Endothelial cell (in vitro differentiated cells): ENCODE results near the gene ARTN. TPM values are rescaled to one million over a fixed set of nuclear protein-coding genes. Genes with fewer than 3 reads are reported as not detected.

Source experiments
- DNase-seq: peaks from one replicate; pipeline ENCODE4 v3.0.0; 2021; ENCODE audit warnings: low spot score
- H3K27ac Mint-ChIP-seq: one replicate; pipeline ENCODE4 v1.8.0; 2021; ENCODE audit warnings: mixed read lengths, inconsistent platforms; ENCODE audit not compliant: unreplicated experiment
- H3K27me3 Mint-ChIP-seq: one replicate; pipeline ENCODE4 v1.8.0; 2021; ENCODE audit warnings: mild to moderate bottlenecking, moderate library complexity, mixed read lengths, inconsistent platforms; ENCODE audit not compliant: unreplicated experiment
- H3K36me3 Mint-ChIP-seq: one replicate; pipeline ENCODE4 v1.8.0; 2021; ENCODE audit warnings: mild to moderate bottlenecking, low read depth, mixed read lengths, inconsistent platforms; ENCODE audit not compliant: unreplicated experiment
- H3K4me1 Mint-ChIP-seq: one replicate; pipeline ENCODE4 v1.8.0; 2021; ENCODE audit warnings: mild to moderate bottlenecking, mixed read lengths, inconsistent platforms; ENCODE audit not compliant: unreplicated experiment
- H3K4me3 Mint-ChIP-seq: one replicate; pipeline ENCODE4 v1.8.0; 2021; ENCODE audit warnings: mild to moderate bottlenecking, mixed read lengths, inconsistent platforms; ENCODE audit not compliant: unreplicated experiment
- H3K9me3 Mint-ChIP-seq: one replicate; pipeline ENCODE4 v1.8.0; 2021; ENCODE audit warnings: mixed read lengths, inconsistent platforms; ENCODE audit not compliant: unreplicated experiment
- total RNA-seq: library from RNA; stranded (reverse); fragmentation: NEBNext Ultra II Directional; extraction: Animal tissue kit (Norgen Biotek cat#: 25700); gene quantifications from one replicate; pipeline ENCODE4 v1.2.1, GENCODE V29; 2021; ENCODE audit not compliant: unreplicated experiment
- TF ChIP-seq, protein P1 (sequence below): fragments of 200-600 bp; sonication (generic); IDR thresholded peaks from one replicate; pipeline ENCODE4 v1.5.0; 2021; ENCODE audit warnings: antibody characterized with exemption; ENCODE audit not compliant: unreplicated experiment

Gene ARTN
- total RNA-seq, 1 donor from 2014 or later = 0.67 TPM

GRCh38 chr1:43957407-43958040, 23.9 kb downstream of the ARTN start:
- H3K36me3 Mint-ChIP-seq = peaks cover 32% of the 10 kb centered on the region
- peaks cover 2% of the 10 kb centered on the region for H3K27me3 Mint-ChIP-seq
- H3K4me1 Mint-ChIP-seq = peaks cover 3% of the 10 kb centered on the region
- H3K9me3 Mint-ChIP-seq = no peaks in the 10 kb centered on the region
- no peak overlapping the region for H3K27ac Mint-ChIP-seq
- H3K4me3 Mint-ChIP-seq = peak overlapping the region; percentile 21
- DNase-seq = no peak
- TF ChIP-seq, protein P1, sequence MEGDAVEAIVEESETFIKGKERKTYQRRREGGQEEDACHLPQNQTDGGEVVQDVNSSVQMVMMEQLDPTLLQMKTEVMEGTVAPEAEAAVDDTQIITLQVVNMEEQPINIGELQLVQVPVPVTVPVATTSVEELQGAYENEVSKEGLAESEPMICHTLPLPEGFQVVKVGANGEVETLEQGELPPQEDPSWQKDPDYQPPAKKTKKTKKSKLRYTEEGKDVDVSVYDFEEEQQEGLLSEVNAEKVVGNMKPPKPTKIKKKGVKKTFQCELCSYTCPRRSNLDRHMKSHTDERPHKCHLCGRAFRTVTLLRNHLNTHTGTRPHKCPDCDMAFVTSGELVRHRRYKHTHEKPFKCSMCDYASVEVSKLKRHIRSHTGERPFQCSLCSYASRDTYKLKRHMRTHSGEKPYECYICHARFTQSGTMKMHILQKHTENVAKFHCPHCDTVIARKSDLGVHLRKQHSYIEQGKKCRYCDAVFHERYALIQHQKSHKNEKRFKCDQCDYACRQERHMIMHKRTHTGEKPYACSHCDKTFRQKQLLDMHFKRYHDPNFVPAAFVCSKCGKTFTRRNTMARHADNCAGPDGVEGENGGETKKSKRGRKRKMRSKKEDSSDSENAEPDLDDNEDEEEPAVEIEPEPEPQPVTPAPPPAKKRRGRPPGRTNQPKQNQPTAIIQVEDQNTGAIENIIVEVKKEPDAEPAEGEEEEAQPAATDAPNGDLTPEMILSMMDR = no peak

DNA sequence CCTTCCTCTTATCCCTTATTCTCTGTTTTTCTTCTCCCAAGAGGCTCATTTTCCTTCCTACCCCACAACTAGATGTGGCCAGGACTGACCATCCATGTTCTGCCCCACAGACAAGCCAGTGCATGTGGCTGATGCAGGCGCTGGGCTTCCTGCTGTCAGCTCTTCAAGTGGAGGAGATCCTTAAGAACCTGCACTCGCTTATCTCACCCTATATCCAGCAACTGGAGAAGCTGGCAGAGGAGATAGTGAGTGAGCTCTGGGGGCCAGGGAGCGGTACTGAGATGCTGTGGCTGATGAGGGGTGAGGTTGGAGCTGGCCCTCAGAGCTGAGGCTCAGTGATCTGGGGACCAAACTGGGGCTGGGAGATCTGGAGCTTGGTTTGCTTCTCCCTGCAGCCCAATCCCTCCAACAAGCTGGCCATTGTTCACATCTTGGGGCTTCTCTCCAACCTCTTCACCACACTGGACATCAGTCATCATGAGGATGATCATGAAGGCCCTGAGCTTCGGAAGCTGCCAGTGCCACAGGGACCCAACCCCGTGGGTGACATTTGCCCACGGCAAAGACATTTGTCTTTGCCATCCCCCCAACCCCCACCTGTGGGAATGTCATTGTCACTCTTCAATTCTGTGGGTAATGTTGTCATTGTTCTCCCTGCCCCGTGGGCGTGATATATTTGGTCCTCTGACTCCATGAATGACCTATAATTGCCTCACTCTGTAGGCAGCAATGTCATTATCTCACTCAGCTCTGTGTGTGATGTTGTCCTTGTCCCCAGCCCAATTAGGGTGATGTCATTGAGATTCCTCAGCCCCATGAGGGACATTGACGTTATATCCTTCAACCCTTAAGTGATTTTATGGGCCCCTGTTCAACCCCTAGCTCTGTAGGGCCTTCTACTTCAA, 25.0 kb downstream of the ARTN start:
- Mint-ChIP-seq H3K27me3 (peaks cover 2% of the 10 kb centered on the region), H3K9me3 (no peaks in the 10 kb centered on the region), H3K36me3 (peaks cover 36% of the 10 kb centered on the region), H3K27ac (no peak overlapping the region), H3K4me3 (peak overlapping the region; percentile 57), H3K4me1 (peaks cover under 1% of the 10 kb centered on the region)
- TF ChIP-seq, protein P1 = no peak
- DNase-seq = no peak

GRCh38 chr1:43960798-43961197, 27.2 kb downstream of the ARTN start:
- Mint-ChIP-seq H3K4me1 (no peaks in the 10 kb centered on the region), H3K4me3 (peak overlapping the region; percentile 68), H3K27ac (no peak overlapping the region), H3K27me3 (peaks cover 2% of the 10 kb centered on the region), H3K9me3 (no peaks in the 10 kb centered on the region), H3K36me3 (peaks cover 36% of the 10 kb centered on the region)
- TF ChIP-seq, protein P1 = no peak
- DNase-seq = no peak

GRCh38 chr1:43961692-43962091, 28.1 kb downstream of the ARTN start:
- DNase-seq = no peak
- Mint-ChIP-seq H3K27ac (no peak overlapping the region), H3K27me3 (peaks cover 2% of the 10 kb centered on the region), H3K9me3 (no peaks in the 10 kb centered on the region), H3K4me3 (no peak overlapping the region), H3K4me1 (no peaks in the 10 kb centered on the region), H3K36me3 (peaks cover 37% of the 10 kb centered on the region)
- TF ChIP-seq, protein P1 = no peak

DNA sequence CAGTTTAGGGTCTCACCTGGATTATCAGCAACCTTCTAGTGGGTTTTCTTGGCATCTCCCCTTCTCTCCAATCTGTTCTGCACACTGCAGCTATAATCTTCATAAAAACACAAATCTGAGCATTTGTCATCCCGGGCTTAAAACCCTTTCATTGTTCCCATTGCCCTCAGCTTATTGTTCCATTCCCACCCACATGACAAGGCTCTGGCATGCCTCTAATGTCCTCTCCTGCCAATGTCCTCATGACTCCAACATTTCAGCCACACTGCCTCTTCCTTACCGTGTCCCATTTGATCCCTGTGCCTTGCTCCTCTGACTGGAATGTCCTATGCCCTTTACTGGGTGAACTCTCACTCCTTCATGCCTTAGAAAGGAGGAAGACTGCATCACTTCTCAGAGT, 28.7 kb downstream of the ARTN start:
- H3K4me1 Mint-ChIP-seq = no peaks in the 10 kb centered on the region
- peak overlapping the region; percentile 32 for H3K4me3 Mint-ChIP-seq
- H3K36me3 Mint-ChIP-seq = peaks cover 34% of the 10 kb centered on the region
- H3K27me3 Mint-ChIP-seq = peaks cover 2% of the 10 kb centered on the region
- TF ChIP-seq, protein P1 = no peak
- H3K27ac Mint-ChIP-seq = peak overlapping the region; percentile 17
- no peaks in the 10 kb centered on the region for H3K9me3 Mint-ChIP-seq
- DNase-seq = no peak
